MCF 10A (cell line): ENCODE measurements around the gene FFAR3. TPM values are rescaled to one million over a fixed set of nuclear protein-coding genes. Genes with fewer than 3 reads are reported as not detected.

Experiments
- BruUV-seq: library from RNA; stranded (reverse); fragments of 400-500 nt; replicated peaks from 2 replicates; lab custom pipeline; 2021; lab: Mats Ljungman, UMichigan
- CTCF ChIA-PET: fragments of 300-600 bp; sonication (Branson Sonifier 250); formaldehyde crosslinking; extraction: SDS; loops from one replicate; lab custom pipeline; 2021; ENCODE audit warnings: antibody characterized with exemption, inconsistent platforms; lab: Yijun Ruan, JAX
- POLR2A ChIA-PET: fragments of 300-600, 350-650 bp; sonication (Branson Sonifier 250); formaldehyde crosslinking; extraction: SDS; loops from one replicate; lab custom pipeline; 2020; ENCODE audit warnings: antibody characterized with exemption, inconsistent platforms; lab: Yijun Ruan, JAX
- DNase-seq: peaks from one replicate; pipeline ENCODE4 v3.0.0-alpha.2; 2018; ENCODE audit not compliant: unreplicated experiment
- H3K27ac Mint-ChIP-seq: one replicate; pipeline ENCODE4 v1.8.0; 2022; ENCODE audit warnings: mild to moderate bottlenecking, low read depth, mixed read lengths; ENCODE audit not compliant: unreplicated experiment
- H3K27me3 Mint-ChIP-seq: one replicate; pipeline ENCODE4 v1.8.0; 2022; ENCODE audit warnings: mixed read lengths; ENCODE audit not compliant: insufficient read depth, unreplicated experiment
- H3K36me3 Mint-ChIP-seq: one replicate; pipeline ENCODE4 v1.8.0; 2022; ENCODE audit warnings: mild to moderate bottlenecking, moderate library complexity, mixed read lengths; ENCODE audit not compliant: insufficient read depth, unreplicated experiment
- H3K4me1 Mint-ChIP-seq: one replicate; pipeline ENCODE4 v1.8.0; 2022; ENCODE audit warnings: mixed read lengths; ENCODE audit not compliant: insufficient read depth, unreplicated experiment
- H3K4me3 Mint-ChIP-seq: one replicate; pipeline ENCODE4 v1.8.0; 2022; ENCODE audit warnings: mild to moderate bottlenecking, moderate library complexity, mixed read lengths; ENCODE audit not compliant: unreplicated experiment
- H3K9me3 Mint-ChIP-seq: one replicate; pipeline ENCODE4 v1.8.0; 2022; ENCODE audit warnings: mixed read lengths; ENCODE audit not compliant: unreplicated experiment
- CTCF ChIP-seq: fragments of 200-600 bp; IDR thresholded peaks from one replicate; pipeline ENCODE4 v1.8.0; 2022; ENCODE audit warnings: antibody characterized with exemption, mild to moderate bottlenecking; ENCODE audit not compliant: unreplicated experiment
- intact Hi-C: fragments of 100-400 bp; cut with micrococcal nuclease; formaldehyde crosslinking; loops from 2 replicates; pipeline ENCODE4 v1.14.1; 2022
- total RNA-seq: library from RNA; stranded (reverse); gene quantifications from 2 replicates; pipeline ENCODE4 v1.2.3, GENCODE V29; 2022

The FFAR3 gene
- total RNA-seq, 1 experiment from 2014 or later = not detected

DNA sequence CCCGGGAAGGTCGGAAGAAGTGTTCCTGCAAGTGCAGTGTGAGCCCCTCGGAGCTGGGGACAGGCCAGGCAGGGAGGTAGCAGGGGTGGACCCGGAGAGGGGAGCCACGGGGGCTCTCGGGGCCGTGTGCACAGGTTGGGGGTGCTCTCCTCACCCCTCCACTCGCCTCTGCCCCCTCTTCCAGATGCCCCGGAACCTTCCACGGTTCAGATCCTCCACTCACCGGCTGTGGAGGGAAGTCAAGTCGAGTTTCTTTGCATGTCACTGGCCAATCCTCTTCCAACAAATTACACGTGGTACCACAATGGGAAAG, 20.3 kb upstream of the FFAR3 start:
- no peaks in the 10 kb centered on the region for H3K4me1 Mint-ChIP-seq
- TF ChIP-seq CTCF = no peak
- ChIA-PET CTCF (no interaction called here), POLR2A (no interaction called here)
- peaks cover 62% of the 10 kb centered on the region for H3K27me3 Mint-ChIP-seq
- H3K27ac Mint-ChIP-seq = no peak overlapping the region
- intact Hi-C loops = no loop called here
- H3K36me3 Mint-ChIP-seq = no peaks in the 10 kb centered on the region
- no TSS peak for BruUV-seq
- no peak overlapping the region for H3K4me3 Mint-ChIP-seq
- no peak for DNase-seq
- H3K9me3 Mint-ChIP-seq = no peaks in the 10 kb centered on the region

DNA sequence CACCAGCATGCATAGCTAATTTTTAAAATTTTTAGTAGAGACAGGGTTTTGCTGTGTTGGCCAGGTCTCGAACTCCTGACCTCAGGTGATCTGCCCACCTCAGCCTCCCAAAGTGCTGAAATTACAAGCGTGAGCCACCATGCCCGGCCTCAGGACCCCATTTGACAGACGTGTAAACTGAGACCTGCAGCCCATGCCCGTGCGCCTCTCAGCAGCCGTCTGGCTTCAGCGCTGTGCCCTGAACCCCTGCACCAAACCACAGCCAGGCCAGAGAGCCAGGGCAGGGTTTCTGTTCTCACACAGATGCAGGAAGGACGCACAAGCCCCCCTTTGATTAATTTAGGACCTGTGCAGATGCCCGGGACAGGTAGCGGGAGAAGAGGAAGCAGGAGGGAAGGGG, 17.8 kb upstream of the FFAR3 start:
- no peaks in the 10 kb centered on the region for H3K4me1 Mint-ChIP-seq
- H3K9me3 Mint-ChIP-seq = no peaks in the 10 kb centered on the region
- CTCF ChIA-PET = interaction anchor here (0.6 kb wide), 1 partner anchor 165 kb away, joined by 3 read pairs; no protein-coding TSS in a partner anchor
- BruUV-seq = no TSS peak
- H3K27ac Mint-ChIP-seq = no peak overlapping the region
- POLR2A ChIA-PET = no interaction called here
- H3K4me3 Mint-ChIP-seq = no peak overlapping the region
- no peak for TF ChIP-seq CTCF
- no peak for DNase-seq
- peaks cover 42% of the 10 kb centered on the region for H3K27me3 Mint-ChIP-seq
- no peaks in the 10 kb centered on the region for H3K36me3 Mint-ChIP-seq
- intact Hi-C loops = no loop called here

DNA sequence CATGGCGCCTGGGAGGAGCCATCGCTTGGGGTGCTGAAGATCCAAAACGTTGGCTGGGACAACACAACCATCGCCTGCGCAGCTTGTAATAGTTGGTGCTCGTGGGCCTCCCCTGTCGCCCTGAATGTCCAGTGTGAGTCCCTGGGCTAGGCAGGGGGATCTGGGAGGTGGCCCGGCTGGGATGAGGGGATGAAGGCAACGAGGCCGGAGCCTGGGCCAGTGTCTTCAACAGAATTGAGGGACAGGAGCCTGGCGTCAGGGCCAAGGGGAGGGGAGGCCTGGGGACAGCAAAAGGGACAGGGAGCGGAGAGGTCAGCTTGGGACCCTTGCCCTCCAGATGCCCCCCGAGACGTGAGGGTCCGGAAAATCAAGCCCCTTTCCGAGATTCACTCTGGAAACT, 17.3 kb upstream of the FFAR3 start:
- intact Hi-C loops = no loop called here
- H3K9me3 Mint-ChIP-seq = no peaks in the 10 kb centered on the region
- CTCF ChIA-PET = interaction anchor here (0.6 kb wide), 1 partner anchor 274 kb away, joined by 4 read pairs; no protein-coding TSS in a partner anchor

DNA sequence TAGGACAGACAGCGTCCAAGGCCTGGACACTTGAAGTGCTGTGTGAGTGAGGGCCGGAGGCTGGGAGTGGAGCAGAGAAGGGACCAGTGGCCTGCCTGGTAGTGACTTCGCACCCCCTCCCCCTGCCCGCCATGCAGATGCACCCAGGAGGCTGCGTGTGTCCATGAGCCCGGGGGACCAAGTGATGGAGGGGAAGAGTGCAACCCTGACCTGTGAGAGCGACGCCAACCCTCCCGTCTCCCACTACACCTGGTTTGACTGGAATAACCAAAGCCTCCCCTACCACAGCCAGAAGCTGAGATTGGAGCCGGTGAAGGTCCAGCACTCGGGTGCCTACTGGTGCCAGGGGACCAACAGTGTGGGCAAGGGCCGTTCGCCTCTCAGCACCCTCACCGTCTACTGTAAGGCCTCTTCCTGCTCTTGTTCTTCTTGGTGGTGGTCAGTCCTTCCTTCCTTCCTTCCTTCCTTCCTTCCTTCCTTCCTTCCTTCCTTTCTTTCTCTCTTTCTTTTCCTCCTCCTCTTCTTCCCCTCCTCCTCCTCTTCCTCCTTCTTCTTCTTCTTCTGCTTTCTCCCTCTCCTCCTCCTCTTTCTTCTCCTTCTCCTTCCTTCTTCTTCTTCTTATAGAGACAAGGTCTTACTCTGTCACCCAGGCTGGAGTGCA, 16.6 kb upstream of the FFAR3 start:
- no peak overlapping the region for H3K27ac Mint-ChIP-seq
- H3K27me3 Mint-ChIP-seq = peaks cover 40% of the 10 kb centered on the region
- intact Hi-C loops = no loop called here
- no peaks in the 10 kb centered on the region for H3K36me3 Mint-ChIP-seq
- TF ChIP-seq CTCF = no peak
- ChIA-PET CTCF (interaction anchor here (0.6 kb wide), 1 partner anchor 275 kb away, joined by 4 read pairs; no protein-coding TSS in a partner anchor), POLR2A (no interaction called here)
- no peak for DNase-seq
- no TSS peak for BruUV-seq
- no peaks in the 10 kb centered on the region for H3K4me1 Mint-ChIP-seq
- no peaks in the 10 kb centered on the region for H3K9me3 Mint-ChIP-seq
- no peak overlapping the region for H3K4me3 Mint-ChIP-seq

More for the DNA sequence above, 17.3 kb upstream of the FFAR3 start:
- H3K27me3 Mint-ChIP-seq = peaks cover 36% of the 10 kb centered on the region
- TF ChIP-seq CTCF = no peak
- no peaks in the 10 kb centered on the region for H3K36me3 Mint-ChIP-seq
- BruUV-seq = no TSS peak
- no peak for DNase-seq
- H3K4me1 Mint-ChIP-seq = no peaks in the 10 kb centered on the region
- POLR2A ChIA-PET = no interaction called here
- H3K4me3 Mint-ChIP-seq = no peak overlapping the region
- no peak overlapping the region for H3K27ac Mint-ChIP-seq
